ENCODE results near the gene TCP11L2.
"Not testable (repeated sequence)": the region's sequence is repeated elsewhere in the genome, so short reads cannot be mapped to it uniquely, and the experiment has no call there.

GRCh38 chr12:106313413-106313812 is 10.9 kb downstream of the TCP11L2 start:
- not testable (repeated sequence) for TF ChIP-seq ZMYM2 (CRISPR knock-in tag; IDR thresholded peaks at IDR 0.05); ZNF891 (CRISPR knock-in tag; IDR thresholded peaks at IDR 0.05); ZC3H4 (CRISPR knock-in tag; IDR thresholded peaks at IDR 0.05; ENCODE audit: borderline replicate concordance); ATF3 (CRISPR knock-in tag; IDR thresholded peaks at IDR 0.05); JUND (CRISPR knock-in tag; IDR thresholded peaks at IDR 0.05); ZNF468 (CRISPR knock-in tag; IDR thresholded peaks at IDR 0.05); ZNF280D (CRISPR knock-in tag; IDR thresholded peaks at IDR 0.05); PHF20 (CRISPR knock-in tag; IDR thresholded peaks at IDR 0.05); ZNF740 (CRISPR knock-in tag; IDR thresholded peaks at IDR 0.05)
